Activated CD4-positive, CD25-positive, alpha-beta regulatory T cell treated with anti-CD3 and anti-CD28 coated beads, Interleukin-2, amount 50 U/mL, for 24 hours (primary cell): ENCODE results near the gene CANT1.
"Not testable (repeated sequence)": the region's sequence is repeated elsewhere in the genome, so short reads cannot be mapped to it uniquely, and the experiment has no call there.

Experiments
- ATAC-seq, 2 donors: fragments of 150-1000 bp; cut with Tn5 transposase; one replicate each; pipeline ENCODE4 v1.10.0; 2021; ENCODE audit warnings: mild to moderate bottlenecking in 1 of 2, moderate library complexity in 1 of 2

CANT1 gene

DNA sequence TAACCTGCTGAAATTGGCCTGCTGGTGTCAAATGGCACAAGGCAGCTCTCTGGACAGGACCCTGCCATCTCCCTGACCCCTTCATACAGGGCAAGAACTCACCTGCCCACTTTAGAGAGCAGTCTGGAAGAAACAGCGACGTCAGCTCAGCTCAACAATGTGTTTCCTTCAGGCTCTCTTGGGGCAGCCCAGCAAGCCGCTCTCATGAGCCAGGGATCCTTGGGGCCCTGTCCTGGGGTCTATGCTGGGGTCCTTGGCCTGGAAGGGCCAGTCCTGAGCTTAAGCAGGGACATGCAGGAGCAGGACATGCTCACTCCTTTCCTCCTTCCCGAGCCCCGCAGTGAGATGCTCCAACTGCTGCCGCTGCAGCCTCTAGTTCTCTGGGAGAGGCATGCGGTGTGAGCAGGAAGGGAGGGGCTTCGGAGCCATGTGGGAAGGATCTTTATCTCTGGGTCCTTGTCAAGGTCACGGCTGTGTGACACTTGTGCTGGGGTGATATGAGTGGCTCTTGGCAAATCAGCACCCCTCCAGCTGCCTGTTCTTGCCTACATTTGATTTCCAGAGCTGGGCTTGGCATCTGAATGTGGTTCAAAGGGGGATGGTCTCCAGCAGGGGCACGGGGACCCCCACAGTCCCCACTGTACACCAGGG, 17.8 kb upstream of the CANT1 start:
- no peak for ATAC-seq

DNA sequence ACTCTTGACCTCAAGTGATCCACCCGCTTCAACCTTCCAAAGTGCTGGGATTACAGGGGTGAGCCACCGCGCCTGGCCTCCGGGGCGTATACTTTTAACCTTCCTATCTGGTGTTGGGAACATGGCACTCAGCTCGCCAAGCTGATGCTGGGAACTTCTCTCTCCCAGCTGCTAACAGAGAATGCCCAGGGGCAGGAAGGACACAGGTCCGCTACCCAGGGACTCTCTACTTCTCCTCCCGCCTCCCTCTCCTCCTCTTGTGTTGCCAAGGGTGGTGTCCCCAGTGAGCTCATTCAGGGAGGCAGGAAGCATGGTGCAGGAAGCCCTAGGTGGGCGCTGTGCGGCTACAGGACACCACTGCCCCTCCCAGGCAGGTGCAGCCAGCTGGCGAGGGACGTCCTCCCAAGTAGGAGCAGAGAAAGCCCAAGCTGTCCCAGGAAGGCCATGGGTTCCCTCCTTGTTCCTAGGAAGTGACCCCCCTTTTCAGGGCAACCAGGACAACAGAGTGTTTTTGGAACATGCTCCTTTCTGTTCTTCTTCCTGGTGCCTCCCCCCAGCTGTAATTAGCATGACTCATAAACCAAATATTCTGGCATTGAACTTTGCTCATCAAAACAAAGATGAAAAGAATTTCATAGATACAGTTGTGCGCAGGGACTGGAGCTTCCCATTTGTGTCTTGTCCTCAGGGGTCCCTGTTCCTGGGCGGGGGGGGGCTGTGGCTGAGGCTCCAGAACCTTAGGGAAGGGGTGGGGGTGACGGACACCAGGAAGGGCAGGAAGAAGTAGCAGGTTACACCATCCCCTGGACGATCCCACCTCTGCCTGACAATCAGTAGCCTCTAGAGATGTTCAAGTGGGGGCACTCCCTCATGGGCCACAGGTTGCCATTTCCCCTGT, 17.1 kb upstream of the CANT1 start:
- no peak for ATAC-seq

DNA sequence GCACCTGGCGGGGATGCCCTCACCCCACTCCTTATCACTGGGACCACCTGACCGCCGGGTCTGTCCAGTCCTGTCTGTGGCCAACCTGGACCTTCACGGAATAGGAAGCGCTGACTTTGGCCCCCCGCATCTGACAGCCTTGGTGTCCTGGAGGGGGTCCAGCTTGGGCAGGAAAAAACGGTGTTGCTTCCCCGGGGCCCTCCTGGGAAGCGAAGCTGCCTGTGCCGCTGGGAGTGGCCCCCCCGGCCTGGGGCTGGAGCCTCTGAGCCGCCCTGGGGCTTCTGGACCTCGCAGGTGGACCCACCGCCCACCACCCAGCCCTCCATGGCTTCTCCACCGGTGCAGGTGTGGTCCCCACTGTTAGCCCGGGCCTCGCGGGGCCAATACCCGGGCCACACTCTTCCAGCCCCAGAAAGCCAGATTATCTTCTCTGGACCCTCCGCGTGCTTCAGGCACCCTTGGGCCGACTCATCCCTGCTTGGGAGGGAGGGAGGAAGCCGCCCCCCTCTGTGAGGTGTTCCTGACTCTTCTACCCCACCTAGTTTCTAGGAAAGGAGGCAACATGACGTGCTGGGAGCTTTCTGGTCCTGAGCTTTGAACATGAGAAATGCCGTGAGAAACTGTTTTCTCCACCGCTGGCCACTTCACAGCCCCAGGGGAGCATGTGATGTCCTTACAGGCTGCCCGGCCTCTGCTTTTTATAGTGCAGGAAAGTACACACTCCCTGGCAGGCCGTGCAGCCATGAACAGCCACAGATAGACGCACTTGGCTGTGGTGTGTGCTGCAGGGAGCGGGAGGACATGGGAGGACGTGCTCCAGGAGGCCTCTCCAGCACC, 15.6 kb upstream of the CANT1 start:
- ATAC-seq, result no peak

DNA sequence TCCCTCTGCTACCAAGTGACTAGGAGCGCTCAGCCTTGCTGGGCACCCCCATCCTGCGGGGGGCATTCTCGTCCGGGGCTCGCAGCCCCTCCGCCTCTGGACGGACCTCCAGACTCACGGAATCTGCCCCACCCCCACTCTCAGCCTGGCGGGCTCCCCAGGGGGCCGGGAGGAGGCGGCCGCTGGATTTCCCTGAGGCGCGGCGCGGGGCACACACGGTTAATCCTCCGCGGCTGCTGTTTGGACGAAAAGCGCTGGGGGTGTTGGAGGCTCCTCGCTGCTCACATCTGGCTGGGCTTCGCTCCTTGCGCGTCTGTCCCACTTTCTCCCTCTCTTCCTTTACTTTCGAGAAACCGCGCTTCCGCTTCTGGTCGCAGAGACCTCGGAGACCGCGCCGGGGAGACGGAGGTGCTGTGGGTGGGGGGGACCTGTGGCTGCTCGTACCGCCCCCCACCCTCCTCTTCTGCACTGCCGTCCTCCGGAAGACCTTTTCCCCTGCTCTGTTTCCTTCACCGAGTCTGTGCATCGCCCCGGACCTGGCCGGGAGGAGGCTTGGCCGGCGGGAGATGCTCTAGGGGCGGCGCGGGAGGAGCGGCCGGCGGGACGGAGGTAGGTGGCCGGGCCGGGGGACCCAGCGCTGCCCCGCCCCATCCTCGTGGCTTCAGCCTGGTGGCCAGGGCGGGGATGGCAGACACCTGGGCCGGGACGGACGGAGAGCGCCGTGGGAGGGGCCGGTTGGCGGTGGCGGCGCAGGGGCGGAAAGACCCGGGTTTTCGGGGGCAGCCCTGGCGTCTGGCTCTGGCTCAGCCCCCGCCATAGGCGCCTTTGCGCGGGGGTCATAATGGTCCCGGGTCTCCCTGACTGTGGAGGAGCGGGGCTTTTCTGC, 14.6 kb upstream of the CANT1 start, which contains the start of gene C1QTNF1:
Gene C1QTNF1 (plus strand): TSS at position 284 of the 886 bp plus-strand sequence. CDS start 19,800 bp downstream, outside the sequence.
- peak; percentile 69 to 70 for ATAC-seq

DNA sequence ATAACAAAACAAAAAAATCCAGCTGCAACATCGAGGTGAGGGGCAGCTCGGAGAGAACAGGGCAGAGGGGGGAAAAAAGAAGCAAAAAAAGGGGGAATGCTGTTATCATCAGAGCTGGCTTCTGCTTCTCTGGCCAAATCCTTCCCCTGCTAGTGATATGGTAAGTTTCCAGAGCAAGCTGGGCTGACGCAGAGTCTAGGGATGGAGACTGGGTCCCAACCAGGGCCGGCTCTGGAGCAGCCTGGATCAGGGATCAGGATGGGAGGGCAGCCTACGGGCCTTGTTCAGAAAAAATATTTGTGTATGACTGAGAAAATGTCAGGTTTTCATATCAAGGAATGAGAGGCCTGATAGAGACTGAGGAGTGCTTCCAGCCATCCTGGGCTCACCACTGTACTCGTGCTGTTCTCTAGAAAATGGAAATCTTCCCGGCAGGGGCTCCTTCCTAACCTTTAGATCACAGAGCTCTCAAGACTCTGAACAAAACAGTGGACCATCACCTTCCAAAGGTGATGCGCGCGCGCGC, 13.7 kb upstream of the CANT1 start:
- no peak for ATAC-seq

DNA sequence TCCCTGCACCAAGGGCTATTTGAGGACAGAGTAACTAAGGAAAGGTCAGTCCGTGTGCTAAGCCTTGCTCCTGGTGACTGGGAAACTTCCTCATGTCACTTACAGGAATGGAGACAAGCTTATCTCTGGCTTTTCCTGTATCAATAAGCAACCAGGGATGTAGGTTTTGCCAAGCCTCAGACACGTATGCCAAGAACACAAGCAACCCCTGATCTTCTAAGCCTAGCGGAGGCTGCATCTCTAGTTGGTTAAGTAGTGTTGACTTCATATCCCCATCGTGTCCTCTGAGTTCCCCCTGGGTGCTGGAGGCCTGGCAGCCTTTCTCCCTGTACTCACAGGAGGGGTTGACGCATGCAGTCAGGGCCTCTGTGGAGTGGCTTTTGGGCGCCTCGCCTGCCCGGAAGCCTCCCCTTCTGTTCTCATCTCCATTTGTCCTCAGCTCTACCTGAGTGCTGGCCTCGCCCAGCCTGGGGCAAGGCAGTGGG, 13.0 kb upstream of the CANT1 start:
- no peak for ATAC-seq

DNA sequence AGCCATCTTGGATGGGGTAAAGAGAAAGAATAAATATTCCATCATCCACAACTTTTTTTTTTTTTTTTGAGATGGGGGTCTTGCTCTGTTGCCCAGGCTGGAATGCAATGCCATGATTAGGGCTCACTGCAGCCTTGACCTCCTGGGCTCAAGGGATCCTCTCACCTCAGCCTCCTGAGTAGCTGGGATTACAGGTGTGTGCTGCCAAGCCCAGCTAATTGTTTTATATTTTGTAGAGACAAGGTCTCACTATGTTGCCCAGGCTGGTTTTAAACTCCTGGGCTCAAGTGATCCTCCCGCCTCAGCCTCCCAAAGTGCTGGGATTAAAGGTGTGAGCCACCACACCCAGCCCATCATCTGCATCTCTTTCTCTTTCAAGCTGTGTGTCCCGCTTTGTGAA, 12.4 kb upstream of the CANT1 start:
- not testable (repeated sequence) for ATAC-seq

DNA sequence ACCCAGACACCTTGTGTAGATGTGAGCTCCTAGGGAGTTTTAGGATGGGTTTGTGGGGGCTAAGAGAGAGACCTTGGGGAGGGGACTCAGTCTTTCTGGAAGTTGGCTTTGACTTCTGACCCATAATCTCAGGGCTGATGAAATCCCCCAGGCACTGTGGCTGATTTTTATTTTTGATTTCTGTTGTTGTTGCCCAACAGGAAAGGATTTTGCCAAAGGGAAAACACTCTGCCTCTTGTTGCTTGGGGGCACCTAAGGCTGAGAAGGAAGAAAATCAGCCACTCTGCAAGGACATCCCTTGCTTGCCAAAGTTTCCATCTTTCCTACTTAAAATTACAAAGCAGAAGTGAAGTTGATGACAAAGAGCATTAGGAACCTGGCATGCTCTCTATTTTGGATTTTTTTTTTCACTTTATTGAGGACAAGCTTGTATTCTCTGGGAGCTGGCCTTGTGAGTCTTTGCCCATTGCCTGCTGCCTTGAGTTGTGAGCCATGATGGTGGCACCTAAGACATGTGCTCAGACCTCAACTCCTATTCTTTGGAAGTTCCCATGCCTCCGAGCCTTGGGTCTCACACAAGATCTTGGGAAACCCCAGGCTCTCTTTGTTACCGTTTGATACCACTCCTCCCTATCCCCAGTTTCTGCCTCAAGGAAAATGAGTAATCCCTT, 11.2 kb upstream of the CANT1 start:
- ATAC-seq, result no peak

DNA sequence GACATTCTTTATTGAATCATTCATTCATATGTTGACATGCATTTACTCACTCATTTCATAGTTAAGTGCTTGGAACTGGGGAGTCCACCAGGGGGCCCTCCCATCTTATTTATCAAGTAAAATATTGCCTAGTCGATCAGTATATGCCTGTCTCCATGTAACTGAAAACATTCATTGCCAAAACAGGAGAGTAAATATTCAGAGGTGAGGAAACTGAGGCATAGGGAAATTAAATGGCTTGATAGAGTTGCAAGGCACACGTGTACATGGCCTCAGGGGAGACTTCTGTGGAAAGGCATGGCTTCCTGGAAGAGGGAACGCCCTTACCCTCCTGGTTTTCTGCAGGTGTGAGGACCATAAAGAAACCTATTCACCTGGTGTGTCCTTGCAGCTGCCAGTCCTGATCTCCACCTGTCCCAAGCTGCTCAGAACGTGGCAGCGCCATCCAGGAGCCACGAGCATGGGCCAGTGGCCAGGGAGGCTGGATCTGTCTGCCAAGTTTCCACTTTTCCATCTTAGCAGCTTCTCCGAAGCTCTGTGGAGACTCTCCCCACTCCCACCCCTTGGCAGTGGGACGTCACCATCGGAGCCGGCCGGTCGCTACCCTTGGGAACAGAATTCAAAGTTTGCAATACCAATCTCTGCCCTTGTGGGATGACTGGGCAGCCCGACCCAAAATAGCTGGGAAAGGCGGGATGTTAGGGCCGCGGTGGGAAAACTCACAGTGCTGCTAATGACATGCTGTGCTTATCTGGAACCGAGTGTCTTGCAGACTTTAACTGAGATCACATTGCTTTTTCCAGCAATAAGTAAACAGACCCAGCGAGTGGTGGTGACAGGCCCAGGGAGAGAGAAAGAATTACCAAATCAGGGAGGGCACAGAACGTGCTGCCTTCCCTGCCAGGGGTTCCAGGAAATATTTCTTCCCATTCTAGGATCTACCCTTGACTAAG, 10.3 kb upstream of the CANT1 start:
- no peak for ATAC-seq

DNA sequence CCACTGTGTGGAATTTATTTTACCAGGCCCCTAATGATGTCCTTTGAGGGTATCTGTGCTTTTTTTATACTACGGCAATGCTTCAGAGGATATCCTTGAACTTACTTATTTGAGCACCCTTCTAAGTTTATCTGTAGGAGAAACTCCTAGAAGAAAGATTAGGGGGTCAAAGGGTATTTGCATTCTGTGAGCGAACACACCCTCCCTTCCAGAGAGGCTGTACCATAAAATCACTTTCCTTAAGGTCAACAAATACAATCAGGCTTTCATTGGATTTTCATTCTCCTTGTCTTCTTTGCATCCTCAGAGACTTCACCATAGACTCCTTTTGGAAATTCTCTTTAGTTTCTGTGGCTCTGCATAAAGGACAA, 9.7 kb upstream of the CANT1 start:
- ATAC-seq, result no peak

DNA sequence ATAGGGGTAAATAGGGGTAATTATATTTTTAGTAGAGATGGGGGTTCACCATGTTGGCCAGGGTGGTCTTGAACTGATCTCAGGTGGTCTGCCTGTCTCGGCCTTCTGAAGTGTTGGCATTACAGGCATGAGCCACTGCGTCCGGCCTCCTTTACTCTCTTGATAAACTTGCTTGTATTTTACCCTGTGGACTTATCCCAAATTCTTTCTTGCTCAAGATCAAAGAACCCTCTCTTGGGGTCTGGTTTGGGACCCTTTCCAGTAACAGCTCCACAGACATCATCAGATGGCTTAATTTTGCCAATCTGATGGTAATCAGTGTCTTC, 8.8 kb upstream of the CANT1 start:
- ATAC-seq, result no peak

DNA sequence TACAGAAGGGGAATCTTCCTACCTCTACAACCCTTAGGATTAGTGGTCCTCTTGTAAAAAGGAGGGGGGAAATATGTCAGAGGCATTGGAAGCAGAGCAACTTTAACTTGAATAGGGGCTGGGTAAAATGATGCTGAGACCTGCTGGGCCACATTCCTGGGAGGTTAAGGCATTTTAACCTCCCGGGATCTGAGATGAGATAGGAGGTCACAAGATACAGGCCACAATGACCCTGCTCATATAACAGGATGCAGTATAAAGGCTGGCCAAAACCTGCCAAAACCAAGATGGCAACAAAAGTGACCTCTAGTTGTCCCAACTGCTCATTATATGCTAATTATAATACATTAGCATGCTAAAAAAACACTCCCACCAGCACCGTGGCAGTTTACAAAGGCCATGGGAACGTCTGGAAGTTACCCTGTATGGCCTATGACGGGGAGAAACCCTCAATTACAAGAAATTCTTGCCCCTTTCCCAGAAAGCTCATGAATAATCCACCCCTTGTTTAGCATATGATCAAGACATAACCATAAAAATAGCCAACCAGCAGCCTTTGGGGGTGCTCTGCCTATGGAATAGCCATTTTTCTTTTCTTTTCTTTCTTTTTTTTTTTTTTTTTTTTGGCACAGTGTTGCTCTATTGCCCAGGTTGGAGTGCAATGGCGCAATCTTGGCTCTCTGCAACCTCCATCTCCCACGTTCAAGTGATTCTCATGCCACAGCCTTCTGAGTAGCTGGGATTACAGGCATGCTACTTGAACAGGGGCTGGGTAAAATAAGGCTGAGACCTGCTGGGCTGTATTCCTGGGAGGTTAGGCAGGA, 8.2 kb upstream of the CANT1 start:
- no peak for ATAC-seq

DNA sequence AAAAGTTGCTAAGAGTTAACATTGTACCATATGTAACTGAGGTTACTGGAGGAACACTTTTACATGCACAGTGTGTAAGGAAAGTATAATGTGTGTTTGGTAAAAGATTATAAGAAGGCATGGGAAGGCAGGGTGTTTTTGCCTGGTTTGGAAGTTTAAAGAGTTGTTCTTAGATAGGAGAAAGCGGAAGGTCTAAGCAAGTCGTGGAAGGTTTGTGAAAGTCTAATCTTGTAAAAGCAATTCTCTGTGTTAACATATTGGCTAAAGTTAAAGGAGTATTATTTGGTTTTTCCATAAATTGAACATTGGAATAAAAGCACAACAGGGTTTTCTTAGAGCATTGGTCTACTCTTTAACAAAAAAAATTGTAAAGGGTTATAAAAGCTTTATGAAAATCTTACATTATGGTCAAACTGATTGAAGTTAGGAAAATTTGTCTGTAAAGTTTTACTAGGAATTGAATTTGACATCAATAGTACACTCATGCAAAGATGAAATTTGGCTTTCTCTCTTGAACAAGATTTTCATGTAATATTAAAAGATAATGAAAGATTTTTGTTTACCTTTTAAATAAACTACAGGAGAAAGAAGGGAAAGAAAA, 4.7 kb upstream of the CANT1 start:
- no peak for ATAC-seq

DNA sequence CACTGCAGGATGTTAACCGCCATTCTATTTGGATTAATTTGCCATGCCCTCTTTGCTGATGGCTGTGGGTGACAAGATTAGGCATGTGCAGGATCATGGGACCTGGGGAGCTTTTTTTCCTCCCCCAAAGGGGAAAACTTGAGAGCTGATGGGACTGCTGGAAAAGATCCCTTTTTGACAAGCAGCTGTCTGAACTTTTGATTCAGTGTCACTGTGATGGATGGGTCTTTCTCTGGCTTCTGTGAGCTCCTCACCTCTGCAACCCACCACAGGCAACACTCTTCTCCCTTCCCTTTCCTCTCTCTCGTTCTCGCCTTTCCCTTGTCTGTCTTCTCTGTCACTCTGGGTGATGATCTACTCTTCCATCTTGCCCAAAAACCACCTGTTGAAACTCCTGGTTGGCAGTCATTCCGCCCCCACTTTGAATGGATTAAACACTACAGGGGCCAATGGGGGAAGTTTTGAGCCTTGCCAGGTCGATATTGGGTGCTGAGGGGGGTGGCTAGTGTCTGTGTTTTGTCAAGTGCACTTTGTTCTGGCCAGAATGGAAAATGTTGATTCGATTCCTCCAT, 3.1 kb upstream of the CANT1 start:
- ATAC-seq, result no peak

DNA sequence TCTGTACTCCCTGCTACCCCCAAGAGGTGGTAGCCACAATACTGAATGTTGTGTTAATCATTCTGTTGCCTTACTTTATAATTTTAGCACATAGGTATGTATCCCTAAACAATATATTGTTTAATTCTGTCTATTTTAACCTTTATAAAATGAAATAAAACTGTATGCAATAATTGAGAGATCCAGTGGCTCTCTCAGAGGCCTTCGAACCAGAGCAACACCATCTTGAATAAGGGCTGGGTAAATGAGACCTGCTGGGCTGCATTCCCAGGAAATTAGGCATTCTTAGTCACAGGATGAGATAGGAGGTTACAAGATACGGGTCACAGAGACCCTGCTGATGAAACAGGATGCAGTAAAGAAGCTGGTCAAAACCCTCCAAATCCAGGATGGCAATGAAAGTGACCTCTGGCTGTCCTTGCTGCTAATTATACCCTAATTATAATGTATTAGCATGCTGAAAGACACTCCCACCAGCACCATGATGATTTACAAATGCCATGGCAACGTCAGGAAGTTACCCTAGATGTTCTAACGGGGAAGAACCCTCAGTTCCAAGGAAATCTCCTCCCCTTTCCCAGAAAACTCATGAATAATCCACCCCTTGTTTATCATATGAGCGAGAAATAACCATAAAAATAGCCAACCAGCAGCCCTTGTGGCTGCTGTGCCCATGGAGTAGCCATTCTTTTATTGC, 2.0 kb upstream of the CANT1 start:
- no peak for ATAC-seq

DNA sequence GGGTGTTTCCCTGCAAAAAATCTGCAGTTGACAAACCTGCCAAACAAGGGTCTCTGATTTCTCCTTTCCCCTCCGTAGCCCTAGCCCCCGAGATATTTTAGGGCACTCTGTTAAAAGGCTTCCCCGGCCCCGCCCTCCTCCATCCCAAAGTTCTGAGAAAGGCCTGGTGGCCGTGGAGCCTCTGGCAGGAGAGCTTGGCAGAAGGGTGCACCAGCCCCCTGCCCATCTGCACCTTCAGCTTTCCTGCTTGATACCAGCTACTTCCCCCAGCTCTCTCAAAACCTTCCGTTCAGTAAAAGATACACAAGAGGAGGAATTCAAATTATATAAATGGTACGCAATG, 711 bp upstream of the CANT1 start:
- no peak for ATAC-seq

DNA sequence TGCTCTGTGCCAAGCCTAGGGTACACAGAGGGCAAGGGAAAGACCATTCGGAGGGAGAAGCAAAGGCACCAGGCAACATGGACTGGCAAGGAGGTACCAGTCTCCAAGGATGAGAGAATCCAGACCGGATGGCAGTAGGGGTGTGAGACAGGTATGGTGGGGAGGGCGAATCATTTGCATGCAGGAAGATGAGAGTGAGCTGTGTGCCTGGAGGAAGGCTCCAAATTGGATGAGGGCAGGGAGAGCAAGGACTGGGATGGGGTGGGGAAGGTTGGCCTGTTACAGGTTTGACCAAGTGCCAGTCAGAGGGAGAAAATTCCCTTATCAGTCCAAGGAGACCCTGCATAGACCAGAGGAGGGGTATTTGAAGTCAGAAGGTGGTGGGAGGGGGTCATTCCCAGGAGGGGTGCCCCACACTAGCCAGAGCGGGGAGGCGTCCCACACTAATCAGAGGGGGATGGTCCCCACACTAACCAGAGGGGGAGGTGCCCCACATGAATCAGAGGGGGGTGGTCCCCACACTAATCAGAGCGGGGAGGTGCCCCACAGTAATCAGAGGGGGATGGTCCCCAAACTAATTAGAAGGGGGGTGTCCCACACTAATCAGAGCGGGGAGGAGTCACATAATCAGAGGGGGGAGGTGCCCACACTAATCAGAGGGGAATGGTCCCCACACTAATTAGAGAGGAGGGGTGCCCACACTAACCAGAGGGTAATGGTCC, 737 bp downstream of the CANT1 start:
- peak; percentile 6 to 13 for ATAC-seq
